Thyroid gland (tissue), 4 donors: Measurements from ENCODE around the gene ZNF823. TPM values are rescaled to one million over a fixed set of nuclear protein-coding genes. Genes with fewer than 3 reads are reported as not detected.
A peak's percentile ranks its signal among the peaks of the same experiment; 100 is the strongest.

Source experiments
- DNase-seq, 2 donors: peaks; one replicate each; pipeline ENCODE4 v3.0.0-alpha.2; 2019
- H3K27ac ChIP-seq, 3 donors: fragments of 200-600 bp; sonication (generic); 1 replicate in 2 of 3; 2 replicates in 1 of 3; pipeline ENCODE4 v1.5.1; 2016 to 2019; ENCODE audit warnings: mild to moderate bottlenecking in 1 of 3, moderate library complexity in 1 of 3
- H3K27me3 ChIP-seq: fragments of 200-600 bp; sonication (generic); one replicate; pipeline ENCODE4 v1.5.1; 2019
- H3K36me3 ChIP-seq, 2 donors: fragments of 200-600 bp; sonication (generic); one replicate each; pipeline ENCODE4 v1.5.1; 2016 to 2019
- H3K4me1 ChIP-seq, 2 donors: fragments of 200-600 bp; sonication (generic); one replicate each; pipeline ENCODE4 v1.5.1; 2017 to 2019
- H3K4me3 ChIP-seq, 3 donors: fragments of 200-600 bp; sonication (generic); replicated peaks in 1 of 3; 1 replicate in 2 of 3; 2 replicates in 1 of 3; pipeline ENCODE4 v1.5.1; 2016; ENCODE audit warnings: mild to moderate bottlenecking in 1 of 3
- H3K9me3 ChIP-seq: fragments of 200-600 bp; sonication (generic); one replicate; pipeline ENCODE4 v1.5.1; 2017
- POLR2A ChIP-seq, 2 donors: fragments of 450-650 bp; IDR thresholded peaks; one replicate each; pipeline ENCODE4 v1.6.1; 2017; ENCODE audit warnings: antibody characterized with exemption in 2 of 2, mild to moderate bottlenecking in 2 of 2, moderate library complexity in 1 of 2
- WGBS, 2 donors: methylation state at CpG; one replicate each; pipeline ENCODE4 v1.1.5; 2017; 5-methylcytosine and 5-hydroxymethylcytosine counted together
- intact Hi-C: fragments of 100-400 bp; cut with DNase I; formaldehyde crosslinking; loops from one replicate; pipeline ENCODE4 v1.15.1; 2023
- total RNA-seq, 4 donors: library from RNA; depleted of rRNA; stranded (reverse); fragments of >200 nt; gene quantifications; one replicate each; pipeline ENCODE4 v1.2.3, GENCODE V29; 2016
- TF ChIP-seq, protein P1 (sequence below), 6 experiments: fragments of 200-600 bp in 3 of 6; fragments of 450-650 bp in 3 of 6; sonication (generic) in 3 of 6; IDR thresholded peaks; one replicate each; pipeline ENCODE4 v1.5.1; 2016 to 2019; ENCODE audit warnings: antibody characterized with exemption in 6 of 6, mild to moderate bottlenecking in 2 of 6, inconsistent platforms in 1 of 6, moderate library complexity in 1 of 6

The ZNF823 gene
- total RNA-seq, 4 donors from 2014 or later: 7.4 to 11.7 (median 9.1) TPM

DNA sequence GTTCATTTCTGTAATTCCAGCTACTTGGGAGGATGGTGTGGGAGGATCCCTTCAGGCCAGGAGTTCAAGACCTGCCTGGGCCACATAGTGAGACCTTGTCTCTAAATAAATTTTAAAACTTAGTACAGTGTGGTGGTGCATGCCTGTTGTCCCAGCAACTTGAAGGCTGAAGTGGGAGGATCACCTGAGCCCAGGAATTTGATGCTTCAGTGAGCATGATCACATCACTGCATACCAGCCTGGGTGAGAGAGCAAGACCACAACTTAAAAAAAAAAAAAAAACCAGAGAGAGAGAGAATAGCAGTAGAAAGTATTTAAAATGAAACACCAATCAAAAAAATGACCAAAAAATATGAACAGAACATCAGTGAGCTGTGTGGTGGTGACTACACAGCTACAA, 7.1 kb upstream of the ZNF823 start:
- peak; percentile 48 to 60 for DNase-seq
- H3K4me3 ChIP-seq: no peak overlapping the region
- TF ChIP-seq, protein P1, sequence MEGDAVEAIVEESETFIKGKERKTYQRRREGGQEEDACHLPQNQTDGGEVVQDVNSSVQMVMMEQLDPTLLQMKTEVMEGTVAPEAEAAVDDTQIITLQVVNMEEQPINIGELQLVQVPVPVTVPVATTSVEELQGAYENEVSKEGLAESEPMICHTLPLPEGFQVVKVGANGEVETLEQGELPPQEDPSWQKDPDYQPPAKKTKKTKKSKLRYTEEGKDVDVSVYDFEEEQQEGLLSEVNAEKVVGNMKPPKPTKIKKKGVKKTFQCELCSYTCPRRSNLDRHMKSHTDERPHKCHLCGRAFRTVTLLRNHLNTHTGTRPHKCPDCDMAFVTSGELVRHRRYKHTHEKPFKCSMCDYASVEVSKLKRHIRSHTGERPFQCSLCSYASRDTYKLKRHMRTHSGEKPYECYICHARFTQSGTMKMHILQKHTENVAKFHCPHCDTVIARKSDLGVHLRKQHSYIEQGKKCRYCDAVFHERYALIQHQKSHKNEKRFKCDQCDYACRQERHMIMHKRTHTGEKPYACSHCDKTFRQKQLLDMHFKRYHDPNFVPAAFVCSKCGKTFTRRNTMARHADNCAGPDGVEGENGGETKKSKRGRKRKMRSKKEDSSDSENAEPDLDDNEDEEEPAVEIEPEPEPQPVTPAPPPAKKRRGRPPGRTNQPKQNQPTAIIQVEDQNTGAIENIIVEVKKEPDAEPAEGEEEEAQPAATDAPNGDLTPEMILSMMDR (IDR thresholded peaks at IDR 0.05): no peak
- no peak for TF ChIP-seq POLR2A (IDR thresholded peaks at IDR 0.05)
- H3K36me3 ChIP-seq: no peaks in the 10 kb centered on the region
- H3K27me3 ChIP-seq: no peaks in the 10 kb centered on the region
- intact Hi-C loops: no loop called here
- H3K4me1 ChIP-seq: no peaks in the 10 kb centered on the region
- H3K9me3 ChIP-seq: no peaks in the 10 kb centered on the region
- no peak overlapping the region for H3K27ac ChIP-seq

- Histone ChIP-seq H3K27ac (peak overlapping the region; percentile 68 to 84 (median 80)), H3K4me3 (peak overlapping the region; percentile 56 to 97 (median 66)), H3K9me3 (no peaks in the 10 kb centered on the region), H3K27me3 (no peaks in the 10 kb centered on the region), H3K4me1 (peaks cover 8 to 18% of the 10 kb centered on the region in 2 donors), H3K36me3 (no peaks in the 10 kb centered on the region)
- TF ChIP-seq, protein P1 (IDR thresholded peaks at IDR 0.05): no peak
- TF ChIP-seq POLR2A (IDR thresholded peaks at IDR 0.05): peak in 1 of 2 donors; percentile 6
- peak; percentile 55 to 73 for DNase-seq
- WGBS, 2 donors: 1 to 2% methylated on average over 20 to 41 of the region's 52 CpGs
- intact Hi-C loops: no loop called here
Observed at GRCh38 chr19:11737964-11738745, 591 bp downstream of the ZNF823 start.

- intact Hi-C loops: no loop called here
- no peaks in the 10 kb centered on the region for H3K27me3 ChIP-seq
- no peaks in the 10 kb centered on the region for H3K36me3 ChIP-seq
- no peak overlapping the region for H3K4me3 ChIP-seq
- 49 to 67% methylated on average over 1 to 2 of the region's 2 CpGs for WGBS, 2 donors
- H3K4me1 ChIP-seq: peaks cover 8 to 18% of the 10 kb centered on the region in 2 donors
- no peak overlapping the region for H3K27ac ChIP-seq
- DNase-seq: peak in 1 of 2 donors; percentile 5
- no peaks in the 10 kb centered on the region for H3K9me3 ChIP-seq
- TF ChIP-seq, protein P1 (IDR thresholded peaks at IDR 0.05): no peak
- no peak for TF ChIP-seq POLR2A (IDR thresholded peaks at IDR 0.05)
Observed at GRCh38 chr19:11736696-11737095, 2.0 kb downstream of the ZNF823 start.

DNA sequence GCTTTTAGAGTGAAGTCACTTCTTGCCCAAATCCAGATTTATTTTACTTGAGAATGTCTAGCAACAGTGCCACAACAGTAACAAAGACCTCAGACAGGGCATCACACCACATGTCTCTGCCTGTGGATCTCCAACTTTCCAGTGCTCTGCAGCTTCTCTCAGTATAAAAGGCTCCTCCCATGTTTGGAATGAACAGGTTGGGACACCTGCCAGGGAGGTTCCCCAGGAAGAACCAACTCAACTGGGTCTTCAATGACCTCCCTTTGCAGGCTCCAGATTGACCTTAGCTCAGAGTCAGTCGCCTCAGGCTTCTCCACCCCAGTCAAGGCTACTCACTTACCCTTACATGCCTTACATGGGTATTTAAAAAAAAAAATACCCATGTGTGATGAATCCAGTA, 3.4 kb downstream of the ZNF823 start:
- Histone ChIP-seq H3K36me3 (no peaks in the 10 kb centered on the region), H3K27ac (no peak overlapping the region), H3K4me1 (peaks cover 8 to 18% of the 10 kb centered on the region in 2 donors), H3K4me3 (no peak overlapping the region), H3K9me3 (no peaks in the 10 kb centered on the region), H3K27me3 (no peaks in the 10 kb centered on the region)
- intact Hi-C loops: no loop called here
- 90 to 95% methylated on average over 1 of the region's 1 CpG for WGBS, 2 donors
- TF ChIP-seq POLR2A (IDR thresholded peaks at IDR 0.05): no peak
- TF ChIP-seq, protein P1 (IDR thresholded peaks at IDR 0.05): no peak
- DNase-seq: peak; percentile 7 to 17

- TF ChIP-seq, protein P1 (IDR thresholded peaks at IDR 0.05): no peak
- TF ChIP-seq POLR2A (IDR thresholded peaks at IDR 0.05): no peak
- no peak overlapping the region for H3K27ac ChIP-seq
- WGBS, 2 donors: 92 to 94% methylated on average over 4 of the region's 4 CpGs
Observed at GRCh38 chr19:11729586-11729985, 9.2 kb downstream of the ZNF823 start.

More at GRCh38 chr19:11729586-11729985, 9.2 kb downstream of the ZNF823 start:
- no peaks in the 10 kb centered on the region for H3K9me3 ChIP-seq
- intact Hi-C loops: no loop called here
- H3K36me3 ChIP-seq: no peaks in the 10 kb centered on the region
- DNase-seq: no peak
- no peak overlapping the region for H3K4me3 ChIP-seq
- no peaks in the 10 kb centered on the region for H3K27me3 ChIP-seq
- H3K4me1 ChIP-seq: no peaks in the 10 kb centered on the region
